AG04450 (cell line): ENCODE results near the gene DYRK1B. TPM values are rescaled to one million over a fixed set of nuclear protein-coding genes. Genes with fewer than 3 reads are reported as not detected.

Experiments
- CTCF ChIA-PET: fragments of 300-600, 350-600 bp; formaldehyde crosslinking; extraction: SDS; loops from one replicate; lab custom pipeline; 2022; ENCODE audit warnings: antibody characterized with exemption, inconsistent platforms; lab: Charles Lee
- POLR2A ChIA-PET: fragments of 350-600 bp; formaldehyde crosslinking; extraction: SDS; loops from one replicate; lab custom pipeline; 2021; ENCODE audit warnings: antibody characterized with exemption, inconsistent platforms; lab: Yijun Ruan, JAX
- DNase-seq: peaks from one replicate; pipeline ENCODE4 v3.0.0-alpha.2; 2011; ENCODE audit warnings: low read depth, low spot score
- H3K27ac ChIP-seq: one replicate; pipeline ENCODE4 v1.5.1; 2012; ENCODE audit warnings: low read depth, low read length, control low read depth
- H3K27me3 ChIP-seq: one replicate; pipeline ENCODE4 v1.6.0; 2012; ENCODE audit warnings: low read length; ENCODE audit not compliant: control insufficient read depth, insufficient read depth
- H3K4me3 ChIP-seq: 2 replicates; pipeline ENCODE4 v1.5.1; 2011; ENCODE audit warnings: mild to moderate bottlenecking, low read depth, low read length, control low read depth
- H3K9me3 ChIP-seq: 2 replicates; pipeline ENCODE4 v1.5.1; 2012; ENCODE audit warnings: low read length; ENCODE audit not compliant: control insufficient read depth, insufficient read depth
- CTCF ChIP-seq: IDR thresholded peaks from 2 replicates; pipeline ENCODE4 v1.5.1; 2011; ENCODE audit warnings: low read depth, low read length, control low read depth, inconsistent platforms
- polyA plus RNA-seq: library from polyadenylated mRNA; depleted of rRNA; stranded (reverse); fragments of >200 nt; gene quantifications from 2 replicates; pipeline ENCODE4 v1.2.3, GENCODE V29; 2011

The DYRK1B gene
- polyA plus RNA-seq, 1 experiment = 9.2 TPM

GRCh38 chr19:39842693-39843435, 8.9 kb upstream of the DYRK1B start:
- no peak overlapping the region for H3K27ac ChIP-seq
- TF ChIP-seq CTCF = no peak
- ChIA-PET POLR2A (interaction anchor here (1.4 to 1.9 kb wide), 2 partner anchors 9 to 127 kb away, joined by 3 to 16 read pairs; partner anchors contain the start of gene DYRK1B), CTCF (interaction anchor here (0.7 to 7.2 kb wide), 21 partner anchors 7 to 438 kb away, joined by 3 to 226 read pairs (median 9); partner anchors contain the start of genes DYRK1B and PSMC4)
- no peaks in the 10 kb centered on the region for H3K9me3 ChIP-seq
- DNase-seq = no peak
- H3K27me3 ChIP-seq = no peaks in the 10 kb centered on the region
- H3K4me3 ChIP-seq = no peak overlapping the region

GRCh38 chr19:39841041-39841440, 7.1 kb upstream of the DYRK1B start:
- Histone ChIP-seq H3K4me3 (no peak overlapping the region), H3K27me3 (no peaks in the 10 kb centered on the region), H3K27ac (no peak overlapping the region), H3K9me3 (no peaks in the 10 kb centered on the region)
- ChIA-PET CTCF (interaction anchor here (0.6 to 7.2 kb wide), 6 partner anchors 13 to 290 kb away, joined by 5 to 226 read pairs (median 38); partner anchors contain the start of gene PSMC4), POLR2A (interaction anchor here (0.7 kb wide), 1 partner anchor 1565 kb away, joined by 3 read pairs; no protein-coding TSS in a partner anchor)
- no peak for TF ChIP-seq CTCF
- no peak for DNase-seq

GRCh38 chr19:39840492-39840891, 6.5 kb upstream of the DYRK1B start:
- no peak for DNase-seq
- Histone ChIP-seq H3K27ac (no peak overlapping the region), H3K9me3 (no peaks in the 10 kb centered on the region), H3K27me3 (no peaks in the 10 kb centered on the region), H3K4me3 (no peak overlapping the region)
- TF ChIP-seq CTCF = no peak
- ChIA-PET POLR2A (no interaction called here), CTCF (interaction anchor here (5.4 to 7.2 kb wide), 3 partner anchors 48 to 129 kb away, joined by 45 to 226 read pairs (median 72); partner anchors contain the start of gene PSMC4)

GRCh38 chr19:39839678-39840327, 5.8 kb upstream of the DYRK1B start:
- no peaks in the 10 kb centered on the region for H3K27me3 ChIP-seq

More at GRCh38 chr19:39839678-39840327, 5.8 kb upstream of the DYRK1B start:
- Histone ChIP-seq H3K4me3 (no peak overlapping the region), H3K9me3 (no peaks in the 10 kb centered on the region), H3K27ac (no peak overlapping the region)
- ChIA-PET CTCF (interaction anchor here (5.4 to 7.2 kb wide), 2 partner anchors 70 to 130 kb away, joined by 45 to 72 read pairs; partner anchors contain the start of gene PSMC4), POLR2A (no interaction called here)
- no peak for TF ChIP-seq CTCF
- DNase-seq = no peak
